Gastroesophageal sphincter (tissue), 4 donors: ENCODE data around the gene TBC1D5. TPM values are rescaled to one million over a fixed set of nuclear protein-coding genes. Genes with fewer than 3 reads are reported as not detected.

Experiments used
- ATAC-seq: fragments of 150-250 bp; one replicate; pipeline ENCODE4 v1.9.1; 2016; ENCODE audit warnings: mild to moderate bottlenecking, moderate library complexity
- H3K27ac ChIP-seq, 4 donors: fragments of 200-600 bp; sonication (generic) in 3 of 4; 1 replicate in 3 of 4; 2 replicates in 1 of 4; pipeline ENCODE4 v1.5.1; 2016 to 2019
- H3K27me3 ChIP-seq: fragments of 200-600 bp; sonication (generic); one replicate; pipeline ENCODE4 v1.5.1; 2019
- H3K36me3 ChIP-seq, 2 donors: fragments of 200-600 bp; sonication (generic); one replicate each; pipeline ENCODE4 v1.5.1; 2019; ENCODE audit warnings: control low read depth in 1 of 2
- H3K4me1 ChIP-seq, 3 donors: fragments of 200-600 bp; sonication (generic); 1 replicate in 2 of 3; 2 replicates in 1 of 3; pipeline ENCODE4 v1.5.1; 2016 to 2019; ENCODE audit warnings: control low read depth in 2 of 3
- H3K4me3 ChIP-seq, 2 donors: fragments of 200-600 bp; sonication (generic); one replicate each; pipeline ENCODE4 v1.5.1; 2019; ENCODE audit warnings: mild to moderate bottlenecking in 1 of 2, moderate library complexity in 1 of 2
- H3K9me3 ChIP-seq, 3 donors: fragments of 200-600 bp; sonication (generic); one replicate each; pipeline ENCODE4 v1.5.1; 2017 to 2019; ENCODE audit warnings: control low read depth in 2 of 3
- CTCF ChIP-seq, 4 experiments: fragments of 200-600 bp in 2 of 4; fragments of 450-650 bp in 2 of 4; sonication (generic) in 1 of 4; IDR thresholded peaks; one replicate each; pipeline ENCODE4 v1.5.1; 2017 to 2019; ENCODE audit warnings: antibody characterized with exemption in 4 of 4, mild to moderate bottlenecking in 2 of 4, moderate library complexity in 2 of 4
- EP300 ChIP-seq: sonication (generic); formaldehyde crosslinking; IDR thresholded peaks from one replicate; pipeline ENCODE4 v1.6.1; 2017; ENCODE audit warnings: antibody characterized with exemption, mild to moderate bottlenecking
- POLR2A ChIP-seq, 2 donors: fragments of 450-650 bp; IDR thresholded peaks; one replicate each; pipeline ENCODE4 v1.6.1; 2017; ENCODE audit warnings: antibody characterized with exemption in 2 of 2, mild to moderate bottlenecking in 2 of 2, moderate library complexity in 1 of 2
- POLR2AphosphoS5 ChIP-seq: sonication (generic); formaldehyde crosslinking; IDR thresholded peaks from one replicate; pipeline ENCODE4 v1.6.1; 2017; ENCODE audit warnings: antibody characterized with exemption
- WGBS, 2 donors: methylation state at CpG; one replicate each; pipeline ENCODE4 v1.1.5; 2018; ENCODE audit warnings: low coverage in 1 of 2; 5-methylcytosine and 5-hydroxymethylcytosine counted together
- total RNA-seq, 4 donors: library from RNA; depleted of rRNA; stranded (reverse); fragments of >200 nt; gene quantifications; one replicate each; pipeline ENCODE4 v1.1.0, GENCODE V29; 2016

Gene TBC1D5
- total RNA-seq, 4 donors from 2014 or later, result 59.5 to 66.6 (median 61.6) TPM

- Histone ChIP-seq H3K36me3 (peaks cover 0 to 15% of the 10 kb centered on the region in 2 donors), H3K27me3 (no peaks in the 10 kb centered on the region), H3K9me3 (peaks cover 0 to 10% (median 0%) of the 10 kb centered on the region in 3 donors), H3K4me1 (peaks cover 0 to 29% (median 0%) of the 10 kb centered on the region in 3 donors), H3K4me3 (no peak overlapping the region), H3K27ac (no peak overlapping the region)
- no peak for ATAC-seq
- TF ChIP-seq POLR2AphosphoS5 (no peak), POLR2A (IDR thresholded peaks at IDR 0.05) (no peak), EP300 (no peak), CTCF (IDR thresholded peaks at IDR 0.05) (no peak)
These were observed 535.4 kb downstream of the TBC1D5 start for GRCh38 chr3:17207019-17207418.

GRCh38 chr3:17204049-17204650, 538.3 kb downstream of the TBC1D5 start:
- WGBS, 2 donors, result 33 to 54% methylated on average over 3 of the region's 3 CpGs
- Histone ChIP-seq H3K4me1 (peaks cover 0 to 29% (median 0%) of the 10 kb centered on the region in 3 donors), H3K4me3 (no peak overlapping the region), H3K36me3 (peaks cover 0 to 18% of the 10 kb centered on the region in 2 donors), H3K27ac (no peak overlapping the region), H3K27me3 (no peaks in the 10 kb centered on the region), H3K9me3 (peaks cover 0 to 13% (median 0%) of the 10 kb centered on the region in 3 donors)
- TF ChIP-seq POLR2A (IDR thresholded peaks at IDR 0.05), result no peak
- no peak for TF ChIP-seq POLR2AphosphoS5
- TF ChIP-seq EP300, result no peak
- no peak for TF ChIP-seq CTCF (IDR thresholded peaks at IDR 0.05)
- ATAC-seq, result no peak

GRCh38 chr3:17201538-17201937, 540.9 kb downstream of the TBC1D5 start:
- Histone ChIP-seq H3K27me3 (no peaks in the 10 kb centered on the region), H3K4me3 (no peak overlapping the region), H3K4me1 (peaks cover 0 to 11% (median 0%) of the 10 kb centered on the region in 3 donors), H3K36me3 (peaks cover 0 to 18% of the 10 kb centered on the region in 2 donors), H3K9me3 (peaks cover 0 to 13% (median 0%) of the 10 kb centered on the region in 3 donors), H3K27ac (no peak overlapping the region)
- 100% methylated on average over 1 to 2 of the region's 2 CpGs for WGBS, 2 donors
- ATAC-seq, result no peak
- TF ChIP-seq CTCF (IDR thresholded peaks at IDR 0.05) (no peak), POLR2AphosphoS5 (no peak)

- no peaks in the 10 kb centered on the region for H3K36me3 ChIP-seq
- ATAC-seq, result no peak
- TF ChIP-seq EP300 (no peak), POLR2AphosphoS5 (no peak), POLR2A (IDR thresholded peaks at IDR 0.05) (no peak), CTCF (IDR thresholded peaks at IDR 0.05) (peak in 1 of 4 experiments; percentile 19)
- 8 to 48% methylated on average over 5 of the region's 5 CpGs for WGBS, 2 donors
- H3K4me1 ChIP-seq, result peaks cover 2 to 25% (median 4%) of the 10 kb centered on the region in 3 donors
- H3K27me3 ChIP-seq, result no peaks in the 10 kb centered on the region
- H3K4me3 ChIP-seq, result no peak overlapping the region
- H3K27ac ChIP-seq, result no peak overlapping the region
- no peaks in the 10 kb centered on the region for H3K9me3 ChIP-seq
These were observed 546.4 kb downstream of the TBC1D5 start for GRCh38 chr3:17195856-17196604.

GRCh38 chr3:17195192-17195611, 547.2 kb downstream of the TBC1D5 start:
- Histone ChIP-seq H3K36me3 (no peaks in the 10 kb centered on the region), H3K27ac (no peak overlapping the region), H3K4me1 (peaks cover 2 to 32% (median 4%) of the 10 kb centered on the region in 3 donors), H3K27me3 (no peaks in the 10 kb centered on the region), H3K9me3 (no peaks in the 10 kb centered on the region), H3K4me3 (no peak overlapping the region)
- WGBS, 2 donors, result 36 to 67% methylated on average over 1 to 2 of the region's 3 CpGs
- ATAC-seq, result no peak
- TF ChIP-seq EP300 (no peak), CTCF (IDR thresholded peaks at IDR 0.05) (no peak), POLR2A (IDR thresholded peaks at IDR 0.05) (no peak), POLR2AphosphoS5 (no peak)
